C4-2B (cell line): Measurements from ENCODE around the gene SPSB4.

Experiments used
- H3K27ac ChIP-seq: fragments of 450-650 bp; 2 replicates; pipeline ENCODE4 v1.5.1; 2017
- ZFX ChIP-seq: fragments of 450-650 bp; IDR thresholded peaks from 2 replicates; pipeline ENCODE4 v1.6.1; 2017
- TF ChIP-seq, protein P1 (sequence below): fragments of 450-650 bp; conservative IDR thresholded peaks from 2 replicates; pipeline ENCODE4 v1.5.1; 2017; ENCODE audit warnings: mild to moderate bottlenecking

SPSB4 gene

GRCh38 chr3:141085343-141086070 is 34.4 kb downstream of the SPSB4 start:
- H3K27ac ChIP-seq: no peak overlapping the region
- no peak for TF ChIP-seq ZFX
- TF ChIP-seq, protein P1, sequence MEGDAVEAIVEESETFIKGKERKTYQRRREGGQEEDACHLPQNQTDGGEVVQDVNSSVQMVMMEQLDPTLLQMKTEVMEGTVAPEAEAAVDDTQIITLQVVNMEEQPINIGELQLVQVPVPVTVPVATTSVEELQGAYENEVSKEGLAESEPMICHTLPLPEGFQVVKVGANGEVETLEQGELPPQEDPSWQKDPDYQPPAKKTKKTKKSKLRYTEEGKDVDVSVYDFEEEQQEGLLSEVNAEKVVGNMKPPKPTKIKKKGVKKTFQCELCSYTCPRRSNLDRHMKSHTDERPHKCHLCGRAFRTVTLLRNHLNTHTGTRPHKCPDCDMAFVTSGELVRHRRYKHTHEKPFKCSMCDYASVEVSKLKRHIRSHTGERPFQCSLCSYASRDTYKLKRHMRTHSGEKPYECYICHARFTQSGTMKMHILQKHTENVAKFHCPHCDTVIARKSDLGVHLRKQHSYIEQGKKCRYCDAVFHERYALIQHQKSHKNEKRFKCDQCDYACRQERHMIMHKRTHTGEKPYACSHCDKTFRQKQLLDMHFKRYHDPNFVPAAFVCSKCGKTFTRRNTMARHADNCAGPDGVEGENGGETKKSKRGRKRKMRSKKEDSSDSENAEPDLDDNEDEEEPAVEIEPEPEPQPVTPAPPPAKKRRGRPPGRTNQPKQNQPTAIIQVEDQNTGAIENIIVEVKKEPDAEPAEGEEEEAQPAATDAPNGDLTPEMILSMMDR: no peak

DNA sequence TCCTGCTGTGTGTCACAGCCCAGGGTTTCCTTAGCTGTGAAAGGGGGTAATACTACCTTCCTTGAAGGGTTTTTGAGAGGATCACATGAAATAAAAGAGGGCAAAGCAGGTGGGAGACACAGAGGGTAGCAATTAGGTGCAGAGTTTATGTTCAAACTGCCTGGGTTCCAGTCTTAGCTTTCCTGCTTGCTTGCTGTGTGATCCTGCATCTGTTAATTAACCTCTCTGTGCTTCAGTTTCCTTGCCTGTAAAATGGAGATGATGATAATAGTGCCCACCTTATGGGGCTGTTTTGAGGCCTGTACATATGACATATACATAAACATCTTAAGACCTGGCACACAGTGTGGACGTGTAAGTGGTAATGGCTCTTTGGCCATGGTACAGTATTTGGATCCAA is 35.0 kb downstream of the SPSB4 start:
- TF ChIP-seq ZFX: no peak
- TF ChIP-seq, protein P1: no peak
- no peak overlapping the region for H3K27ac ChIP-seq

GRCh38 chr3:141087076-141087777 is 36.1 kb downstream of the SPSB4 start:
- TF ChIP-seq, protein P1: no peak
- TF ChIP-seq ZFX: no peak

GRCh38 chr3:141087778-141088130 is 36.6 kb downstream of the SPSB4 start:
- no peak overlapping the region for H3K27ac ChIP-seq

More at GRCh38 chr3:141087076-141087777, 36.1 kb downstream of the SPSB4 start:
- no peak overlapping the region for H3K27ac ChIP-seq

DNA sequence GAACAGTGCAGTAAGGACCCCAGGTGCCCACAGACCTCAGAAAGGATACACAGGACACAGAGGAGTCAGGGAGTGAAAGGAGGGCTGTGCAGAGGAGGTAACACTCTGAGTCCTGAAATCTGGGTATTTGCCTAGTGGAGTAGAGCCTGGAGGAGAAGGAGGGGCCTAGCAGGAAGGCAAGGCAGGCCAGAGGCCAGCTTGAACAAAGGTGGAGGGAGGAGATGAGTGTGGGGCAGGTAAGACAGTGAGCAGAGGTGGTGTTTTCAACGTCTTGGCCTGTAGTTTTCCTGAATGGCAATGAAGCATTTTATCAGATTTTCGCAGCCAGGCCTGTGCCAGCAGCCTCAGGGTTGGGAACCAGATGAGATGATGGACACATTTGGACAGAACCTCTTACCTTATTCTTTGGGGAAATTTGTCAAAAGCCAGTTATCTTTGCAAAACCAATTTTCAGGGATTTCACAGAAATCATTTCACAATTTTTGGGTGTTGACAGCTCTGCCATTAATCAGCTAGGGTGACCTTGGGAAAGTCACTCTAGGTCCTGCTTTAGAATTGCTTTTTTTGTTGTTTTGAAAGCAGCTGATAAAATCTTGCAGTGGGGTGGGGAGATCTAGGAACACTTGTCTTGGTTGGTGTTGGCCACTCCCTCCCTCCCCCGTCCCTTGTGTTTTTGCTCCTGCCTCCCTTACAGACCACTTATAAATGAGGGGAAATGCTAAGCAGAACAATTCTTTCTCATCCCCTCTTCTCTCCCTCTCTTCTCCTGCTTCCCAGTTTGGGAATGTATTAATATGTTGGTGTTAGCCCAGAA is 38.4 kb downstream of the SPSB4 start:
- no peak overlapping the region for H3K27ac ChIP-seq
- no peak for TF ChIP-seq ZFX

More at GRCh38 chr3:141087778-141088130, 36.6 kb downstream of the SPSB4 start:
- TF ChIP-seq, protein P1: no peak
- TF ChIP-seq ZFX: no peak

DNA sequence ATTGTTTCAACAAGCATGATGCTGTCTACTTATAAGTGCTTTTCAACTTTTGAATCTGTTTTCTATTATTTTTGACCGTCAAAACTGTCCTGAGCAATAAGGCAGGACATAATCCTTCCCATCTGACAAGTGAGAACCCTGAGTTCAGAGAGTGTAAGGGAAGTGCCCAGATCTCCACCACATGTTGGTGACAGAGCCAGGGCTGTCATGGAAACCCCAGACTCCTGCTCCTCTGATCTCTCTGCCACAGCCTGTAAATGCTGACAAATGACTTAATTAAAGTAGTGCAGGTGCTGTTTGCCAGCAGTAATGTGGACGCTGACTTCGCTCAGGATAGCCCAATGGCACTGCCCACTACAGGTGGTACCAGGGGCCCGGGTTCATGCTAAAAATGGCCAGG is 40.3 kb downstream of the SPSB4 start:
- no peak for TF ChIP-seq ZFX
- TF ChIP-seq, protein P1: no peak

DNA sequence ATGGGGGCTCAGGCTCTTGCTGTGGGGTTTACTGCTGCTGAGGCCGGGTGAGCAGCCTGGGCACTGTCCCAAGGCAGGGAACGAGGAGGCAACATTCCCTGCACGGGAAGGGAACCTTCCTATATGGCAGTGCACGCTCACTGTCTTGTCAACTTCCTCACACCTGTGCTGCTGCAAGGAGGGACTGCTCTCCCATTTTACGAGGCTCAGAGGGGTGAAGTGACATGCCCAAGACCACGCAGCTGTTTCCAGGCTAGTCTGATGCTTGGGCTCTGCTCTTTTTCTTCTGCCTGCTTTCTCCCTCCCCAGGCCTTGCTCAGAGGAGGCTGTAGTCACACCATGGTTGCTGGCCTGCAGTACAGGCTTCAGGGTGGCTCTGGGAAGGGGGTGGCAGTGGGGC is 41.5 kb downstream of the SPSB4 start:
- TF ChIP-seq ZFX: no peak
- TF ChIP-seq, protein P1: no peak
- no peak overlapping the region for H3K27ac ChIP-seq

More for the DNA sequence above, 40.3 kb downstream of the SPSB4 start:
- H3K27ac ChIP-seq: no peak overlapping the region
